Tibial nerve (tissue), 4 donors: ENCODE results near the gene EML6. TPM values are rescaled to one million over a fixed set of nuclear protein-coding genes. Genes with fewer than 3 reads are reported as not detected.

Source experiments
- DNase-seq, 2 donors: peaks; one replicate each; pipeline ENCODE4 v3.0.0-alpha.2; 2019; ENCODE audit warnings: low spot score in 2 of 2
- H3K27ac ChIP-seq, 4 donors: fragments of 200-600 bp; sonication (generic) in 3 of 4; one replicate each; pipeline ENCODE4 v1.5.1; 2017 to 2019; ENCODE audit warnings: mild to moderate bottlenecking in 1 of 4
- H3K27me3 ChIP-seq, 2 donors: fragments of 200-600 bp; sonication (generic) in 1 of 2; one replicate each; pipeline versions ENCODE4 v1.5.1 to v1.6.0; 2017 to 2019
- H3K36me3 ChIP-seq, 3 donors: fragments of 200-600 bp; sonication (generic); one replicate each; pipeline ENCODE4 v1.5.1; 2018 to 2019
- H3K4me1 ChIP-seq, 4 donors: fragments of 200-600 bp; sonication (generic) in 3 of 4; one replicate each; pipeline ENCODE4 v1.5.1; 2017 to 2019
- H3K4me3 ChIP-seq, 4 donors: fragments of 200-600 bp; sonication (generic) in 3 of 4; one replicate each; pipeline ENCODE4 v1.5.1; 2017 to 2019; ENCODE audit warnings: mild to moderate bottlenecking in 1 of 4, moderate library complexity in 1 of 4
- H3K9me3 ChIP-seq, 4 donors: fragments of 200-600 bp; sonication (generic) in 3 of 4; one replicate each; pipeline ENCODE4 v1.5.1; 2017 to 2019
- EP300 ChIP-seq, 2 donors: sonication (generic); formaldehyde crosslinking; IDR thresholded peaks; one replicate each; pipeline ENCODE4 v1.6.1; 2017; ENCODE audit warnings: antibody characterized with exemption in 2 of 2, mild to moderate bottlenecking in 1 of 2
- POLR2A ChIP-seq, 2 donors: fragments of 450-650 bp; IDR thresholded peaks; one replicate each; pipeline ENCODE4 v1.6.1; 2017; ENCODE audit warnings: antibody characterized with exemption in 2 of 2, mild to moderate bottlenecking in 2 of 2, moderate library complexity in 2 of 2
- WGBS, 2 donors: methylation state at CpG; one replicate each; pipeline ENCODE4 v1.1.5; 2018; 5-methylcytosine and 5-hydroxymethylcytosine counted together
- total RNA-seq, 4 donors: library from RNA; depleted of rRNA; stranded (reverse); fragments of >200 nt; gene quantifications; one replicate each; pipeline ENCODE4 v1.1.0, GENCODE V29; 2016
- TF ChIP-seq, protein P1 (sequence below), 5 experiments: fragments of 200-600 bp in 3 of 5; fragments of 450-650 bp in 2 of 5; sonication (generic) in 3 of 5; IDR thresholded peaks; one replicate each; pipeline ENCODE4 v1.5.1; 2016 to 2019; ENCODE audit warnings: antibody characterized with exemption in 5 of 5, mild to moderate bottlenecking in 3 of 5, moderate library complexity in 2 of 5

EML6 gene
- total RNA-seq, 4 donors from 2014 or later = 0.60 to 18.0 (median 0.93) TPM

DNA sequence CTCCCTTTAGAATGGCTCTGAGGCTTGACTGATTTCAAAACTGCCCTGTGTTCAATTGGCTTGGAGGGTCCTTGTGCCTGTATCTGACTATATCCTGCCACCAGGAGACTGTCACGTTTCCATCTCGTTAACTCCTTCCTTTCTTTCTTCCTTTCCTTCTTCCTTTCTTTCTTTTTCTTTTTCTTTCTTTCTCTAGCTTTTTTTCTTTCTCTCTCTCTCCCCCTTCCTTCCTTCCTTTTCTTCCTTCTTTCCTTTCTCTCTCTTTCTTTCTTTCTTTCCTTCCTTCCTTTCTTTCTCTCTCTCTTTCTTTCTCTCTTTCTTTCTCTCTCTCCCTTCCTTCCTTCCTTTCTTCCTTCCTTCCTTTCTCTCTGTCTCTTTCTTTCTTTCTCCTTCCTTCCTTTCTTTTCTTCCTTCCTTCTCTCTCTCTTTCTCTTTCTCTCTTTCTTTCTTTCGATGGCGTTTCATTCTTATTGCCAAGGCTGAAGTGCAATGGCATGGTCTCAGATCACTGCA is 38.1 kb upstream of the EML6 start:
- 76 to 77% methylated on average over 4 of the region's 4 CpGs for WGBS, 2 donors

GRCh38 chr2:54687595-54688152 is 35.8 kb upstream of the EML6 start:
- TF ChIP-seq, protein P1, sequence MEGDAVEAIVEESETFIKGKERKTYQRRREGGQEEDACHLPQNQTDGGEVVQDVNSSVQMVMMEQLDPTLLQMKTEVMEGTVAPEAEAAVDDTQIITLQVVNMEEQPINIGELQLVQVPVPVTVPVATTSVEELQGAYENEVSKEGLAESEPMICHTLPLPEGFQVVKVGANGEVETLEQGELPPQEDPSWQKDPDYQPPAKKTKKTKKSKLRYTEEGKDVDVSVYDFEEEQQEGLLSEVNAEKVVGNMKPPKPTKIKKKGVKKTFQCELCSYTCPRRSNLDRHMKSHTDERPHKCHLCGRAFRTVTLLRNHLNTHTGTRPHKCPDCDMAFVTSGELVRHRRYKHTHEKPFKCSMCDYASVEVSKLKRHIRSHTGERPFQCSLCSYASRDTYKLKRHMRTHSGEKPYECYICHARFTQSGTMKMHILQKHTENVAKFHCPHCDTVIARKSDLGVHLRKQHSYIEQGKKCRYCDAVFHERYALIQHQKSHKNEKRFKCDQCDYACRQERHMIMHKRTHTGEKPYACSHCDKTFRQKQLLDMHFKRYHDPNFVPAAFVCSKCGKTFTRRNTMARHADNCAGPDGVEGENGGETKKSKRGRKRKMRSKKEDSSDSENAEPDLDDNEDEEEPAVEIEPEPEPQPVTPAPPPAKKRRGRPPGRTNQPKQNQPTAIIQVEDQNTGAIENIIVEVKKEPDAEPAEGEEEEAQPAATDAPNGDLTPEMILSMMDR (IDR thresholded peaks at IDR 0.05) = no peak
- TF ChIP-seq EP300 (IDR thresholded peaks at IDR 0.05) (no peak), POLR2A (IDR thresholded peaks at IDR 0.05) (no peak)
- no peak overlapping the region for H3K4me3 ChIP-seq
- no peaks in the 10 kb centered on the region for H3K9me3 ChIP-seq
- no peak overlapping the region for H3K27ac ChIP-seq
- 90 to 94% methylated on average over 4 of the region's 4 CpGs for WGBS, 2 donors
- no peak for DNase-seq
- no peaks in the 10 kb centered on the region for H3K36me3 ChIP-seq
- H3K27me3 ChIP-seq = no peaks in the 10 kb centered on the region
- no peaks in the 10 kb centered on the region for H3K4me1 ChIP-seq

More for the DNA sequence above, 38.1 kb upstream of the EML6 start:
- Histone ChIP-seq H3K9me3 (no peaks in the 10 kb centered on the region), H3K27me3 (no peaks in the 10 kb centered on the region), H3K36me3 (no peaks in the 10 kb centered on the region), H3K4me1 (no peaks in the 10 kb centered on the region), H3K4me3 (no peak overlapping the region), H3K27ac (no peak overlapping the region)
- TF ChIP-seq EP300 (IDR thresholded peaks at IDR 0.05) = no peak
- TF ChIP-seq, protein P1 (IDR thresholded peaks at IDR 0.05) = no peak
- TF ChIP-seq POLR2A (IDR thresholded peaks at IDR 0.05) = no peak
- no peak for DNase-seq

DNA sequence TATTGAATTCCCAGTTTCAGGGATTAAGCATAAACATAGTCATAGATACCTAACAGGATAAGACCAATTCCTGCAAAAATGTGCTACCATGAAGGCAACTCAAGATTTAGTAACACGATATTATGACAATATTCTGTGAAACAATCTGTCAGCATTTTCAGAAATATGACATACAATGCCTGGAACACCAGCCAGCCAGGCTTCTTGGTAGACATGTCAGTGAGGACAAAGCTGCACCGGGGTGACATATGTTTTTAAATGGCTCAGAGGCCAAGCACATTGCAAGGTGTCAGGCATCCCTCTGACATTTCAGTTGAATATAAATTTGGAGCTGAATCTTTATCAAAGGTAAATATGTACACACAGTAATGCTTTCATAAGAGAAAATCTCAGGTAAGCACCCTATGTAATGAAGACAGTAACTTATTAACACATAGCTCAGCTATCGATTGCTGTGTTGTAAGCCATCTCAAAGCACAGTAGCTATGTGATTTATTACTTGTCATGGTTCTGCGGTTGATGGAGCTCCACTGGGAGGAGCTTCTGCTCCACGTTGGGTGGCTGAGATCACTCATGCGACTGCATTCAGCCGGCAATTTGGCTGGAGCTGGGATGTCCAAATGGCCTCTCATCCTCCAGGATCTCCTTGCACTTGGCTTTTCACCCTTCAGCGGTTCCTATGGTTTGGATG is 31.9 kb upstream of the EML6 start:
- H3K27me3 ChIP-seq = no peaks in the 10 kb centered on the region
- no peaks in the 10 kb centered on the region for H3K36me3 ChIP-seq
- no peaks in the 10 kb centered on the region for H3K9me3 ChIP-seq
- no peak overlapping the region for H3K4me3 ChIP-seq
- no peak overlapping the region for H3K27ac ChIP-seq
- no peaks in the 10 kb centered on the region for H3K4me1 ChIP-seq
- TF ChIP-seq EP300 (IDR thresholded peaks at IDR 0.05) = no peak
- no peak for TF ChIP-seq POLR2A (IDR thresholded peaks at IDR 0.05)
- TF ChIP-seq, protein P1 (IDR thresholded peaks at IDR 0.05) = no peak
- DNase-seq = no peak
- 80 to 82% methylated on average over 8 of the region's 8 CpGs for WGBS, 2 donors

DNA sequence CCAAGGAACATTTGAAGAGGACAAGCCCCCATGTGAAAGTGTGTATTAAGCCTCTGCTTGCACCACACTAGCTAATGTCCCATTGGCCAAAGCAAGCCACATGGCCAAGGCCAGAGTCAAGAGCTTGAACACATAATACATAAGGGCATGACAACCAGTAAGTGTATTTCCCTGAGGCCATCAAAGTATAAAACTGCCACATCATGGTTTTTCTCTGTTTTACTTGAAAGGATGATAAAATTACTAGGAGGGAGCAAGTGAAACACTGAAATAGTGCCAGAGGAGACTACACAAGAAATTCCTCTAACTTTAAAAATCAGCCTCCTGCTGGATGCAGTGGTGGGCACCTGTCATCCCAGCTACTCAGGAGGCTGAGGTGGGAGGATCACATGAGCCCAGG is 30.9 kb upstream of the EML6 start:
- no peaks in the 10 kb centered on the region for H3K36me3 ChIP-seq
- no peaks in the 10 kb centered on the region for H3K27me3 ChIP-seq
- H3K4me3 ChIP-seq = no peak overlapping the region
- H3K9me3 ChIP-seq = no peaks in the 10 kb centered on the region
- H3K4me1 ChIP-seq = no peaks in the 10 kb centered on the region
- no peak overlapping the region for H3K27ac ChIP-seq
- TF ChIP-seq EP300 (IDR thresholded peaks at IDR 0.05) (no peak), POLR2A (IDR thresholded peaks at IDR 0.05) (no peak)
- TF ChIP-seq, protein P1 (IDR thresholded peaks at IDR 0.05) = no peak
- no peak for DNase-seq

- Histone ChIP-seq H3K36me3 (no peaks in the 10 kb centered on the region), H3K4me1 (no peaks in the 10 kb centered on the region), H3K27ac (no peak overlapping the region), H3K9me3 (no peaks in the 10 kb centered on the region), H3K4me3 (no peak overlapping the region), H3K27me3 (no peaks in the 10 kb centered on the region)
- DNase-seq = no peak
- TF ChIP-seq EP300 (IDR thresholded peaks at IDR 0.05) = no peak
- TF ChIP-seq, protein P1 (IDR thresholded peaks at IDR 0.05) = no peak
- TF ChIP-seq POLR2A (IDR thresholded peaks at IDR 0.05) = no peak
- 94 to 100% methylated on average over 4 of the region's 4 CpGs for WGBS, 2 donors
These were observed 28.1 kb upstream of the EML6 start for GRCh38 chr2:54695378-54695777.
